GM18511 (cell line): ENCODE results near the gene SLIT1.

ENCODE experiments used
- ATAC-seq: cut with Tn5 transposase; IDR thresholded peaks from one replicate; pipeline ENCODE4 v1.9.1; 2021; ENCODE audit warnings: mild to moderate bottlenecking, moderate library complexity; ENCODE audit not compliant: unreplicated experiment

The SLIT1 gene

GRCh38 chr10:97174276-97174775, 11.4 kb downstream of the SLIT1 start:
- ATAC-seq = no peak

- ATAC-seq = no peak
Measured at GRCh38 chr10:97173036-97173435, 12.7 kb downstream of the SLIT1 start.

- no peak for ATAC-seq
Measured at GRCh38 chr10:97171001-97171400, 14.8 kb downstream of the SLIT1 start.

DNA sequence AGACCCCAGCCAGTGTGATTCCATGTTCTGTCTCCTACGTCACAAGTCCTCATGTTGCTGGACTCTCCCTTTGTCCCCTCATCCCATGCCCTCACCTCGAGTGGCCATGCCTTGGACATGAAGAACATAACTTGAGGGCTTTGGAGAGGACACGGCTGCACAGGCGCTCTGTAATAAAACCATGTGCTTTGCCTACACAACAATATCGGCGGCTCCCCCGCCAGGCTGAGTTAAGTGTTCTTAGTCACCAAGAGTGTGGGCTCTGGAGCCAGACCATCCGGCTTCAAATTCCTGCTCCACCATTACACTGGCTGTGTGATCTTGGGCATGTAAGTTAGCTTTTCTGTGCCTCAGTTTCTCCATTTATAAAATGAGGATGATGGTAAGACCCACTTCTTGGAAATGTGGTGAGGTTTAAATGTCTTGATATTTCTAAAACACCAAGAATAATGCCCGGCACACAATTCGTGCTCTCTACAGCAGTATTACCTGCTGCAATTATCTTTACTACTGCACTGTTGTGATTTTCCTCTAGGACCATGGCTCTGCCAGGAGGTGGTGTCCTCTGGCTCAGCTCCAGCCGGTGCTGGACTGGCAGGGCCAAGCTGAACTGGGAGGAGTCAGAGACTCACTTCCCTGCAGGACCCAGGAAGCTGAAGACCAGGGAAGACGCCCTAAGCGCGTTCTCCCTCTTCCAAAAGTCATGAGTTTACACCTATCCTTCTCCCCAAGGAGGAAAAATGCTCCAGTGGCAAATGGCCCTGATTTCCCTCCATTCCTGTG, 15.7 kb downstream of the SLIT1 start:
- ATAC-seq = no peak

- no peak for ATAC-seq
Measured at GRCh38 chr10:97169063-97169462, 16.7 kb downstream of the SLIT1 start.

GRCh38 chr10:97168645-97169044, 17.1 kb downstream of the SLIT1 start:
- ATAC-seq = no peak

GRCh38 chr10:97165499-97165898, 20.3 kb downstream of the SLIT1 start:
- no peak for ATAC-seq

DNA sequence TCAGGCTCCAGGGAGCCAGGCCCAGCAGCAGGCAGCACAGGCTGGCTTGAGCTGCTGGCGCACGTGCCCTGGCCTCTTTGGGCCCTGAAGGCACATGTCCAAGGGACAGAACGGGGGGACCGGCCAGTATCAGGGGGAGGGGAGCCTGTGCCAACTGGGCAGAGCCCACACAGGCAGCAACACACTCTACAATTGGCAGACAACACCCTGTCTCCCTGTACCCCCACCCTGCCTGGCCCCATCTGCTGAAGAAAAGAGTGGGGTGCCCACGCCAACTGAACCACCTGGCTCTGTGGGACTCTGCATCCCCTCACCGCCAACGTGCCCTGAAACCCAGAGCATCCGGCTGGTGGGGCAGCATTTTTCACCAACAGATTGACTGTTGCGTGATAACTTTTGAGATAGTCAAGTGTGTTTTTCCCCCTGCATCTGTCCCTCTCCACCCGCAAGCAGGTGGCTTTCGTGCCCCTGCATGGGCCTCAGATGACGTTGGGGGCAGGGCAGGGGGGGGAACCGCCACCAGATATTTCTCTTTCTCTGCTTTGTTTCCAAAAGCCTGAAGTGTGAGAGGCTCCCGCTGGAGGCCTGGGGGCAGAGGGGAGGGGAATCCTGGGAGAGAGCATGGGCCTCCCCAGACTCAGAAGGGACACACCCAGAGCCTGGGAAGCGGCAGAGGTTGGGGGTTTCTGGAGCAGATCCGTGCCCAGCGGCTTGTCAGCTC, 21.8 kb downstream of the SLIT1 start:
- ATAC-seq = no peak

DNA sequence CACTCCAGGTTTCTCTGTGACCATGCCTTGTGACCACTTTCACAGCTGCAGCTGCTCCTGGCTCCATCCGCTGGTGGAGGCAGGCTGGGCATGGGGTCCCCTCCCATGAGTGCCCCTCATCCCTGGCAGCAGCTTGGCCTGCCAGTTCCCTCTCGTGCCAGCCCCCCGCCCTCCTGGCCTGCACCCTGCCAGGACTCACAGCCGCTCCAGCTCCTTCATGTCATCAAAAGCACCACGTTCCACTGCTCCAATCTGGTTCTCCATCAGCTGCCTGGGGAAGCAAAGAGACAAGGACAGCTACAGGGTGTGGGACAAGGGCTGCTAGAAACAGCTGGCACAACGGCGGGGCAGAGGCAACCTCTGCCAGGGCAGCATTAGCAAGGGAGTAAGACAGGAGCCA, 22.6 kb downstream of the SLIT1 start:
- no peak for ATAC-seq

DNA sequence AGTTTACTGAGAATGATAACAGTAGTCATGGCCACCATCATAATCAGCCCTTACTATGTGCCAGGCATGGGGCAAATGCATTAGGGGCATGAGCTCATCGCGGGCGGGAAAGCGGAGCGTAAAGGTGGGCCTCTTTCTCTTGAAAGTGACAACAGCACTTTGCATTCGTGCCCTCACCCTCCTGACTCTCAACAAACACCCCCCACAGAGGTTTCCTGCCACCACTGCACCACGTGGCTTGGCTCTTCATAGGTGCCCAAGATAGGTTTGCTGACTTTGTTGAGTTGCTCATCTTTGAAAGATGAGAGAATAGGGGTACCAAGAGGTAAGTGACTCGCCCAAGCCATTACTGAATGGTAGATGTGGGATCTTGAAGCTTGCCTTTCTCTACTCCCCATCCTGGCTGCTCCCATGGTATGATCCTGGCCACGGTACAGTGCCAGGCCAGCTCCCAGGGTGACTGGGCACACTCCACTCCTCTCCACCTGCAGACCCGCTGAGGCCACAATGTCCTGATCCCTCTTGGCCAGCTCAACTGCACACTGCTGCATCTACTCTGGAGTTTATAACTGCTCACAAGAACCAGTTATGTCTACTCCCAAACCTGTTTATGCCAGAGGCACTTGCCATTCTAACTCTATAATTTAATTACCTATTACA, 26.0 kb downstream of the SLIT1 start:
- ATAC-seq = no peak

DNA sequence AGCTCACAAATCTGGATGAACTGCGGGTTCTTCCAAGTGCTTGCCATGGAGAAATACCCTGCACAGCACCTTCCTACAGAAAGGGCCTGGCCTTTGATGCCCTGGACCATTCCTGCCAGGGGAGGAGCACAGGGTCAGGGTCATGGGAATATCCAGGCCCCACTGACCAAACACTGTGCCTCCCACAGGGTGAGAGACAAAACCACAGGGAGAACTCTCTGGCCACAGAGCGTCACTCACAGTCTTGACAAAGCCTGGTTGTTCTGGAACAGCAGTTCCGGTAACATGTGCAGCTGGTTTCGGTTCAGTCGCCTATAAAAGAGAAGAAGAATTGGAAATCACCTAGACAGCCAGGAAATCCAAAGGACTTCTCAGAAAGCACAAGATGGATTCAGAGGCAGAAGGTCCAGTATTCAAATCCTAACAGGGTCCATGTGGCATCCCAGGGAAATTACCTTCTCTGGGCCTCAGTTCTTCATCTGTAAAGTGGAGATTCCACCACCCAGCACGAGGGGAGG, 28.1 kb downstream of the SLIT1 start:
- ATAC-seq = peak; percentile 77

- no peak for ATAC-seq
Measured at GRCh38 chr10:97154781-97155180, 31.0 kb downstream of the SLIT1 start.

DNA sequence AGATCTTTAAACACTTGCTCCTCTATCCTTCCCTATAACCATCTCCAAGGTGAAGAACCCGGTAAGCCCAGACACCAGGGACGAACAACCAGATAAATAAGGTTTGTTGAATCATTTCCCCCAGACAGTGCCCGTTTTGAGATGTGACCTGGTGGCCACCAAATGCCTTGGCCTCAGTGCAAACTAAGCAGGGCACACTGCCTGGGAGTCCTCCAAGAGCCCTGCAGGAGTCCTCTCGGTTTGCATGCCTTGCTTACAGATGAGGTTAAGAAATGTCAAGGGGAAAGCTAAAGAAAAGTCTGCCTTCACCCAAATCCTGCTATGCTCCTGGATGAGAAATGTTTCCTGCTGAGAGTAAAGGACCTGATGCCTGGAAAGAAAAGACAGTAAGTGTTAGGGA, 31.6 kb downstream of the SLIT1 start:
- ATAC-seq = no peak

DNA sequence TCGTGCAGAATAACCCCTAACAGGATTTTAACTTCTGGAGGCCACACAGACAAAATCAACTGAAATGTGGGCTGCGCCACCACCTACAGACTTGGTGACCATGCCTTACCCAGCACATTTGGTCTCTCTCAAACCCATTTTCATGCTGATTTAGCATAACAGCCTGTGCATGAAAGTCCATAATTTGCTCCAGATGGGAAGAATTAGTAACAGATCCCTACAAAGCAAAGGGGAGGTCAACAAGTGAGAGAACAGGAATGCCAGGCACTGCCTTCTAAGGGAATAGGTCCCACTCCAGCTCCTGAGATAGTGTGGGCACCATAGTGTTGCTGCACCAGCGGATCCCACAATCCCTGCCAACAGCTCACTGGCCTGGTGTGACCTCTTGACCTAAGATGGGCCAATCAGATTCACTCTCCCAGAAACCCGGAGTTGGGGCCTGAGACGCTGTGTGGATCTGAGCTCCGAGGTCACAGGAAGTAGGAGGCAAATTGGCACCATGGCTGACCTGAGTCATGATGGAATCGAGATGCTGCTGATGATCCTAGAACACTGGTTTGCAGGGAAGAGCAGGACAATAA, 32.4 kb downstream of the SLIT1 start:
- no peak for ATAC-seq

DNA sequence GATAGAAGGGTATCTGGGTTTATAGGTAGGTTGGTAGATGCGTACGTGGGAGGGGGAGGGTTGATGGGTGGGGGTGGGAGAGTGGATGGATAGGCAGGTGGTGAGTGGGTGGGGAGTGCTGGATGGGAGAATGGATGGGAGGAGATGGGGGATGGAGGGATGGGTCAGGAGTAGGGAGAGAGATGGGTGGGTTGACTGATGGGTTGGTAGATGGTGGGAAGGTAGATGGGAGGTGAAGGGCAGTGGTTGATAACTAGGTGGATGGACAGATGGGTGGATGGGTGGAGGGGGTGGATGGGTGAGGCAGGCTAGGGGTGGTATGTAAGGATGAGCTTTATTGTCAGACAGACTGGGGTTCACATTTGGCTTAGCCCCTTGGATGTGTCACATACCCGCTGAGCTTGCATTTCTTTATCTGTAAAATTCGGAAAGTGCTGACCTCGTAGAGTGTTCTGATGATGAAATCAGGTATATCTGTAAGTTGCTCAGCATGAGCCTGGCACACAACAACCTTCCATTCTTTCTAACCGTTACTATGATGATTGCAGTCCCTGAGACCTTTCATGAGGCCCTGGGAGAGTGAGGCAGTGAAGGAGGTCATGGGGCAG, 34.3 kb downstream of the SLIT1 start:
- ATAC-seq = no peak

GRCh38 chr10:97150616-97151015, 35.1 kb downstream of the SLIT1 start:
- no peak for ATAC-seq

DNA sequence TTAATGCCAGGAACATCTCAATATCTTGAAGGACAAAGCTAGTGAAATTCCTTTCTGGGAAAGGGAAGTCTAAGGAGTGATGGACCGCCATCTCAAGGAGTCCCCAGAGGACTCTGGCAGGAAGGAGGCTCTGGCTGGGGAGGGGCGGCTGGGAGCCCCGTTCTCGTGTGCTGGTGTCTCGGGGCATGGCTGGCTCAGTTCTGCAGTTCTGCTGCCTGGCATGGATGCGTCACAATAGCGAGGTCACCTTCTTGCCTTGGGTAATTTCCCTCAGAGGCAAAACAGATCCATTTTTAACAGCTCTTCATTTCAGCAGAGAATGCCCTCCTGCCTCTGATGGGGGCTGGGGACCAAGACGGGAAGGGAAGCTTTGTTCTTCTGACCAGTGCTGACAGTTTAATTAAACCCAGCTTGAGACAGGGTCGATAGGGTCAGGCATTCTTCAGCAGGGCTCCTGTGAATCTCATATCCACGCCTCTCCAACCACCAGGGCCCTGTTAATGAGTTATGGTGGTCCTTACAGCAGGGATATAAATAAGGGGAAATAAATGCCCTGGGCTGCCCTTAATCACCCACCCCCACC, 35.7 kb downstream of the SLIT1 start:
- no peak for ATAC-seq

- ATAC-seq = no peak
Measured at GRCh38 chr10:97149079-97149531, 36.7 kb downstream of the SLIT1 start.

DNA sequence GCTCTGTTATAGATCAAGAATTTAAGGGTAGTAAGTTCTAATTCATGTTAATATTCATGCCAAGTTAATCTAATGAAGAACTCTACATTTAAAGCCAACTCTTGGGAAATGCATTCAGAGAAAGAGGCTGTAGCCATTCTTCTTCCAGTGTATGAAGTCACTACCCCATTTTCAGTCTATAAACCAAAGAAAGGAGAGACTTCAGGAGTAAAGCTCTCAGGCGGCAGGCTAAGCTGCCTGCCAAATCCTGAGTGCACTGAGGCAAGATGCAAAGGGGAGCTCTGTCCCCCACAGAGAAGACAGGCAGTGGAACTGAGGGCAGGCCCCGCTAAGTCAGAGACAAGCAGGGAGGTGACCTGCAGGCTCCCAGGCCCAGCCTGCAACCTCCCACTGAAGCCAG, 41.5 kb downstream of the SLIT1 start:
- ATAC-seq = no peak

- no peak for ATAC-seq
Measured at GRCh38 chr10:97142834-97143233, 42.9 kb downstream of the SLIT1 start.
